IMR-90 (cell line): ENCODE measurements around the gene PHB1. TPM values are rescaled to one million over a fixed set of nuclear protein-coding genes. Genes with fewer than 3 reads are reported as not detected.

Experiments used
- ATAC-seq: fragments of 200-7000 bp; cut with Tn5 transposase; 2 replicates; pipeline ENCODE4 v1.9.1; 2020; ENCODE audit warnings: low read depth, mild to moderate bottlenecking, moderate library complexity
- BruUV-seq: library from RNA; stranded (reverse); fragments of 400-500 nt; replicated peaks from 2 replicates; lab custom pipeline; 2021; lab: Mats Ljungman, UMichigan
- CTCF ChIA-PET: fragments of 300-600 bp; formaldehyde crosslinking; extraction: SDS; loops from one replicate; lab custom pipeline; 2021; ENCODE audit warnings: antibody characterized with exemption; lab: Yijun Ruan, JAX
- POLR2A ChIA-PET: fragments of 300-600 bp; sonication (Branson Sonifier 250); formaldehyde crosslinking; loops from one replicate; lab custom pipeline; 2022; ENCODE audit warnings: antibody characterized with exemption; ENCODE audit not compliant: unreplicated experiment; lab: Charles Lee
- DNase-seq: peaks from one replicate; pipeline ENCODE4 v3.0.0; 2013
- H2AFZ ChIP-seq: replicated peaks from 2 replicates; pipeline ENCODE3; 2013; ENCODE audit warnings: low read length, mild to moderate bottlenecking; ENCODE audit not compliant: poor library complexity
- H2AK5ac ChIP-seq: 2 replicates; pipeline ENCODE4 v1.6.1; 2013; ENCODE audit warnings: low read depth, low read length, inconsistent platforms
- H2AK9ac ChIP-seq: replicated peaks from 2 replicates; pipeline ENCODE3; 2013; ENCODE audit warnings: mild to moderate bottlenecking, low read depth, low read length, moderate library complexity; ENCODE audit not compliant: poor library complexity
- H2BK120ac ChIP-seq: 2 replicates; pipeline ENCODE4 v1.6.1; 2013; ENCODE audit warnings: low read depth, low read length, inconsistent platforms
- H2BK15ac ChIP-seq: 3 replicates; pipeline ENCODE4 v1.6.1; 2013; ENCODE audit warnings: low read depth, low read length, inconsistent platforms
- H2BK20ac ChIP-seq: 2 replicates; pipeline ENCODE4 v1.6.1; 2013; ENCODE audit warnings: low read depth, mild to moderate bottlenecking, inconsistent platforms, low read length, moderate library complexity
- H2BK5ac ChIP-seq: 2 replicates; pipeline ENCODE4 v1.6.1; 2013; ENCODE audit warnings: mild to moderate bottlenecking, low read depth, low read length, inconsistent platforms; ENCODE audit not compliant: poor library complexity, severe bottlenecking
- H3K14ac ChIP-seq: replicated peaks from 2 replicates; pipeline ENCODE4 v1.6.1; 2013; ENCODE audit warnings: low read depth, low read length, inconsistent platforms
- H3K18ac ChIP-seq: 2 replicates; pipeline ENCODE4 v1.6.1; 2013; ENCODE audit warnings: low read depth, low read length, control low read depth
- H3K23ac ChIP-seq: 2 replicates; pipeline ENCODE4 v1.6.1; 2013; ENCODE audit warnings: low read depth, low read length, inconsistent platforms
- H3K27ac ChIP-seq: 2 replicates; pipeline ENCODE4 v1.5.1; 2013; ENCODE audit warnings: mild to moderate bottlenecking, control low read depth, low read length; ENCODE audit not compliant: insufficient read depth
- H3K27me3 ChIP-seq: 2 replicates; pipeline ENCODE4 v1.6.1; 2013; ENCODE audit warnings: low read length; ENCODE audit not compliant: control insufficient read depth, insufficient read depth
- H3K36me3 ChIP-seq: 2 replicates; pipeline ENCODE4 v1.6.1; 2013; ENCODE audit warnings: low read length, mixed read lengths; ENCODE audit not compliant: control insufficient read depth, insufficient read depth
- H3K4ac ChIP-seq: 2 replicates; pipeline ENCODE4 v1.6.1; 2013; ENCODE audit warnings: low read depth, low read length, inconsistent platforms
- H3K4me1 ChIP-seq: 2 replicates; pipeline ENCODE4 v1.6.1; 2013; ENCODE audit warnings: low read length, mixed read lengths; ENCODE audit not compliant: control insufficient read depth, insufficient read depth
- H3K4me2 ChIP-seq: 2 replicates; pipeline ENCODE4 v1.6.1; 2013; ENCODE audit warnings: low read depth, mild to moderate bottlenecking, control low read depth, low read length, moderate library complexity
- H3K4me3 ChIP-seq: 2 replicates; pipeline ENCODE4 v1.5.1; 2013; ENCODE audit warnings: low read depth, mild to moderate bottlenecking, control low read depth, low read length, moderate library complexity; ENCODE audit not compliant: insufficient read depth
- H3K56ac ChIP-seq: 2 replicates; pipeline ENCODE4 v1.6.1; 2013; ENCODE audit warnings: low read length, inconsistent platforms; ENCODE audit not compliant: insufficient read depth; ENCODE audit errors: extremely low read depth
- H3K79me1 ChIP-seq, 2 experiments: 2 replicates each; pipeline ENCODE4 v1.6.1; 2013; ENCODE audit warnings: low read length in 2 of 2, inconsistent platforms in 1 of 2, low read depth in 1 of 2
- H3K9ac ChIP-seq: 2 replicates; pipeline ENCODE4 v1.6.1; 2013; ENCODE audit warnings: low read depth, low read length, control low read depth
- H3K9me1 ChIP-seq: 2 replicates; pipeline ENCODE4 v1.6.1; 2013; ENCODE audit warnings: low read length, inconsistent platforms; ENCODE audit not compliant: insufficient read depth
- H3K9me3 ChIP-seq: 2 replicates; pipeline ENCODE4 v1.6.1; 2013; ENCODE audit warnings: low read length; ENCODE audit not compliant: control insufficient read depth, insufficient read depth
- H4K20me1 ChIP-seq: 2 replicates; pipeline ENCODE4 v1.6.1; 2013; ENCODE audit warnings: low read length, inconsistent platforms; ENCODE audit not compliant: insufficient read depth
- H4K5ac ChIP-seq: 2 replicates; pipeline ENCODE4 v1.6.1; 2013; ENCODE audit warnings: mild to moderate bottlenecking, low read depth, low read length, control low read depth
- H4K8ac ChIP-seq, 2 experiments: 2 replicates each; pipeline ENCODE4 v1.6.1; 2013; ENCODE audit warnings: low read depth in 2 of 2, low read length in 2 of 2, control low read depth in 1 of 2, inconsistent platforms in 1 of 2
- H4K91ac ChIP-seq: 2 replicates; pipeline ENCODE4 v1.6.1; 2013; ENCODE audit warnings: low read depth, low read length, inconsistent platforms; ENCODE audit not compliant: insufficient read depth
- BHLHE40 ChIP-seq: fragments of 150-350 bp; IDR thresholded peaks from 2 replicates; pipeline ENCODE4 v1.6.1; 2016; ENCODE audit warnings: mild to moderate bottlenecking, low read depth, low read length
- CEBPB ChIP-seq: IDR thresholded peaks from 2 replicates; pipeline ENCODE4 v1.6.1; 2012; ENCODE audit warnings: low read depth, low read length, improper control_type of control experiment
- CHD1 ChIP-seq: IDR thresholded peaks from 2 replicates; pipeline ENCODE4 v1.6.1; 2012; ENCODE audit warnings: low read depth, low read length, improper control_type of control experiment
- FOS ChIP-seq: fragments of 150-350 bp; IDR thresholded peaks from 2 replicates; pipeline ENCODE4 v1.6.1; 2016; ENCODE audit warnings: low read depth, low read length
- MAFK ChIP-seq: IDR thresholded peaks from 2 replicates; pipeline ENCODE4 v1.6.1; 2012; ENCODE audit warnings: low read depth, low read length, improper control_type of control experiment
- MAZ ChIP-seq: IDR thresholded peaks from 2 replicates; pipeline ENCODE4 v1.6.1; 2012; ENCODE audit warnings: low read depth, mild to moderate bottlenecking, low read length, improper control_type of control experiment, moderate library complexity, borderline replicate concordance
- MXI1 ChIP-seq: IDR thresholded peaks from 2 replicates; pipeline ENCODE4 v1.6.1; 2012; ENCODE audit warnings: low read depth, mild to moderate bottlenecking, low read length, moderate library complexity, borderline replicate concordance
- NFE2L2 ChIP-seq: fragments of 150-350 bp; IDR thresholded peaks from 2 replicates; pipeline ENCODE4 v1.6.1; 2016; ENCODE audit warnings: low read depth, mild to moderate bottlenecking, low read length
- RAD21 ChIP-seq: IDR thresholded peaks from 2 replicates; pipeline ENCODE4 v1.6.1; 2012; ENCODE audit warnings: low read length, improper control_type of control experiment
- RCOR1 ChIP-seq: IDR thresholded peaks from 2 replicates; pipeline ENCODE4 v1.6.1; 2012; ENCODE audit warnings: mild to moderate bottlenecking, low read length, improper control_type of control experiment; ENCODE audit not compliant: insufficient replicate concordance
- RFX5 ChIP-seq: IDR thresholded peaks from 2 replicates; pipeline ENCODE4 v1.8.0; 2012; ENCODE audit warnings: low read depth, mild to moderate bottlenecking, low read length, moderate library complexity
- SMC3 ChIP-seq: fragments of 150-350 bp; IDR thresholded peaks from 2 replicates; pipeline ENCODE4 v1.6.1; 2016; ENCODE audit warnings: low read depth, mild to moderate bottlenecking, antibody characterized with exemption, low read length, moderate library complexity
- WGBS, 2 experiments: methylation state at CpG; one replicate each; pipeline versions ENCODE4 v1.1.5 to v1.1.7; 2013; ENCODE audit warnings: missing lambda C conversion rate in 2 of 2; ENCODE audit not compliant: insufficient read length in 1 of 2; ENCODE audit errors: extremely low coverage in 2 of 2; 5-methylcytosine and 5-hydroxymethylcytosine counted together
- dilution Hi-C: fragments of 300-500 bp; cut with HindIII; formaldehyde crosslinking; loops from one replicate; pipeline ENCODE4 v1.14.3; 2018; ENCODE audit warnings: low sequenced_read_pairs; ENCODE audit not compliant: unreplicated experiment
- in situ Hi-C: fragments of 300-500 bp; cut with MboI; formaldehyde crosslinking; loops from 3 replicates; pipeline ENCODE4 v1.14.3; 2019; ENCODE audit warnings: low sequenced_read_pairs, inconsistent platforms, mixed read lengths
- intact Hi-C: fragments of 100-400 bp; cut with micrococcal nuclease; formaldehyde crosslinking; loops from 2 replicates; pipeline ENCODE4 v1.10.0; 2022
- polyA plus RNA-seq, 3 experiments: library from polyadenylated mRNA; depleted of rRNA; stranded (reverse); fragments of >200 nt; gene quantifications; 2 replicates each; pipeline ENCODE4 v1.2.3, GENCODE V29; 2012; ENCODE audit warnings: low replicate concordance in 1 of 3
- total RNA-seq: library from RNA; depleted of rRNA; stranded (reverse); fragments of >200 nt; gene quantifications from 2 replicates; pipeline ENCODE4 v1.2.3, GENCODE V29; 2012
- TF ChIP-seq, protein P1 (sequence below): conservative IDR thresholded peaks from 2 replicates; pipeline ENCODE4 v1.5.1; 2012; ENCODE audit warnings: mild to moderate bottlenecking, low read depth, low read length, improper control_type of control experiment
- TF ChIP-seq, protein P2 (sequence below): fragments of 150-350 bp; IDR thresholded peaks from 2 replicates; pipeline ENCODE4 v1.6.1; 2017; ENCODE audit warnings: mild to moderate bottlenecking, antibody characterized with exemption, low read length, low read depth

PHB1 gene
- total and polyA plus RNA-seq, 2 of the 4 experiments (the other 2 are of a cell fraction), result 283 to 294 TPM

DNA sequence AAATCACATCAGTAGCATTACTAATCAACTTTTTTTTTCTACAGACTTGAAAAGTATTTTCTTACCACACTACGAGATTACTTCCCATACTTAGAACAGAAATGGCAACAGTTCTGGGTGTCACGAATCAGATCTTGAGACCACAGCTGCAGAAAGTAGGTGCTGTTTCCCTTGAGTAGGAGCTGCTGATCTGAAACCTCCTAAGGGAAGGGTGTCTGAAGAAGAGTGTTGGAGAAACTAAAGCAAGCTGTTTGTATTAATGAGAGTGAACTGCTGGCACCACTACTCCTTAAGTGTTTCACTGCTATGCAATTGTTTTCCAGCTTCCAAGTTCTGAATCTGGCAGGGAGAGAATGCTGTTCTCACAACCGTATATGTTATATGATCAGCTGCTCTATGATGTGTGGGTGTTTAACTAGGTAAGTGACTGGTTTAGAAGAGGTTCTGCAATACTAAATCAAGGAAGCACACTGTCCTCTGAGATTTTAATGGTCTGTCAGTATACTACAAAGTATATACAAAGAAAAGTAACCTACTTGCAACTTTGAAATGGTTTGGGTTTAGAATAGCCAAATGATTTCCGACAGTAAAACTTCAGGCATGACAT lies 55.9 kb downstream of the PHB1 start:
- CTCF ChIA-PET, result no interaction called here
- Histone ChIP-seq H3K4ac (no peak overlapping the region), H3K4me2 (peak overlapping the region; percentile 41)

More for the DNA sequence above, 55.9 kb downstream of the PHB1 start:
- Histone ChIP-seq H2AFZ (no peak overlapping the region), H3K27me3 (no peaks in the 10 kb centered on the region), H3K14ac (no peak overlapping the region), H3K4me3 (no peak overlapping the region), H3K9me1 (peaks cover 5% of the 10 kb centered on the region; the same call in 1 of the 2 replicates), H3K36me3 (no peaks in the 10 kb centered on the region), H2BK15ac (no peak overlapping the region), H2BK120ac (no peak overlapping the region), H4K20me1 (peaks cover 55% of the 10 kb centered on the region), H2BK5ac (no peak overlapping the region), H3K56ac (no peak overlapping the region), H3K4me1 (peaks cover 6% of the 10 kb centered on the region; the same call in 1 of the 2 replicates), H3K79me1 (peaks cover 18 to 46% of the 10 kb centered on the region in 2 experiments), H3K9me3 (no peaks in the 10 kb centered on the region), H4K5ac (no peak overlapping the region), H4K8ac (no peak overlapping the region), H3K9ac (no peak overlapping the region), H3K18ac (no peak overlapping the region), H3K27ac (no peak overlapping the region), H2BK20ac (no peak overlapping the region), H2AK5ac (no peak overlapping the region), H3K23ac (0 out of 2 replicates have a peak overlapping the region, but pooled peaks have one; percentile 31), H4K91ac (no peak overlapping the region), H2AK9ac (no peak overlapping the region)
- in situ Hi-C loops, result no loop called here
- ATAC-seq (no peak), DNase-seq (no peak)
- TF ChIP-seq SMC3 (no peak), RAD21 (no peak), MXI1 (no peak), CEBPB (no peak), MAZ (no peak), FOS (no peak), NFE2L2 (no peak), BHLHE40 (no peak), MAFK (no peak), RCOR1 (no peak), RFX5 (no peak), CHD1 (no peak)
- TF ChIP-seq, protein P1, sequence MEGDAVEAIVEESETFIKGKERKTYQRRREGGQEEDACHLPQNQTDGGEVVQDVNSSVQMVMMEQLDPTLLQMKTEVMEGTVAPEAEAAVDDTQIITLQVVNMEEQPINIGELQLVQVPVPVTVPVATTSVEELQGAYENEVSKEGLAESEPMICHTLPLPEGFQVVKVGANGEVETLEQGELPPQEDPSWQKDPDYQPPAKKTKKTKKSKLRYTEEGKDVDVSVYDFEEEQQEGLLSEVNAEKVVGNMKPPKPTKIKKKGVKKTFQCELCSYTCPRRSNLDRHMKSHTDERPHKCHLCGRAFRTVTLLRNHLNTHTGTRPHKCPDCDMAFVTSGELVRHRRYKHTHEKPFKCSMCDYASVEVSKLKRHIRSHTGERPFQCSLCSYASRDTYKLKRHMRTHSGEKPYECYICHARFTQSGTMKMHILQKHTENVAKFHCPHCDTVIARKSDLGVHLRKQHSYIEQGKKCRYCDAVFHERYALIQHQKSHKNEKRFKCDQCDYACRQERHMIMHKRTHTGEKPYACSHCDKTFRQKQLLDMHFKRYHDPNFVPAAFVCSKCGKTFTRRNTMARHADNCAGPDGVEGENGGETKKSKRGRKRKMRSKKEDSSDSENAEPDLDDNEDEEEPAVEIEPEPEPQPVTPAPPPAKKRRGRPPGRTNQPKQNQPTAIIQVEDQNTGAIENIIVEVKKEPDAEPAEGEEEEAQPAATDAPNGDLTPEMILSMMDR, result no peak
- TF ChIP-seq, protein P2, sequence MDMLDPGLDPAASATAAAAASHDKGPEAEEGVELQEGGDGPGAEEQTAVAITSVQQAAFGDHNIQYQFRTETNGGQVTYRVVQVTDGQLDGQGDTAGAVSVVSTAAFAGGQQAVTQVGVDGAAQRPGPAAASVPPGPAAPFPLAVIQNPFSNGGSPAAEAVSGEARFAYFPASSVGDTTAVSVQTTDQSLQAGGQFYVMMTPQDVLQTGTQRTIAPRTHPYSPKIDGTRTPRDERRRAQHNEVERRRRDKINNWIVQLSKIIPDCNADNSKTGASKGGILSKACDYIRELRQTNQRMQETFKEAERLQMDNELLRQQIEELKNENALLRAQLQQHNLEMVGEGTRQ, result no peak
- intact Hi-C loops, result no loop called here
- BruUV-seq, result TSS peak; percentile 21
- dilution Hi-C loops, result no loop called here
- no CpG with 5 or more reads among the region's 4 CpGs for WGBS, 2 experiments
- POLR2A ChIA-PET, result no interaction called here
